GM12891 (cell line): Measurements from ENCODE around the gene MED17.

Experiments used
- POLR2A ChIP-seq: IDR thresholded peaks from 2 replicates; pipeline ENCODE4 v1.6.1; 2011; ENCODE audit warnings: low read depth, low read length, control low read depth
- POLR2AphosphoS5 ChIP-seq: IDR thresholded peaks from 2 replicates; pipeline ENCODE4 v1.6.1; 2011; ENCODE audit warnings: low read depth, low read length, control low read depth
- POU2F2 ChIP-seq: IDR thresholded peaks from 2 replicates; pipeline ENCODE4 v1.6.1; 2011; ENCODE audit warnings: low read depth, mild to moderate bottlenecking, control low read depth, low read length, moderate library complexity
- SPI1 ChIP-seq: IDR thresholded peaks from 2 replicates; pipeline ENCODE4 v1.6.1; 2011; ENCODE audit warnings: low read depth, low read length, control low read depth
- TAF1 ChIP-seq: IDR thresholded peaks from 2 replicates; pipeline ENCODE4 v1.6.1; 2011; ENCODE audit warnings: low read depth, low read length, control low read depth

DNA sequence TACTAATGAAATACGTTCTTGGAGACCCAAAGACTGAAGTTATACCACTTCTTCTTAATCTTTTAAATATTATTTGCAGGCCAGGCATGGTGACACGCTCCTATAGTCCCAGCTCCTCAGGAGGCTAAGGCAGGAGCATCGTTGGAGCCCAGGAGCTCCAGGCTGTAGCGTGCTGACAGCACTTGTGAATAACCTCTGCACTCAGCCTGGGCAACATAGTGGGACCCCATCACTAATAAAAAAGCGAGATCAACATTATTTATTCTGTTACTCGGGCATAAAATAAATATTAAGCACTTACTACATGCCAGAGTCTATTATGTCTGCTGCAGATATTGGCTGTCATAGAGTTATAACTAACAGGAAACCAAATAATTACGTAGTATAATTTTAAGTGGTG lies 720 bp upstream of the MED17 start:
- TF ChIP-seq POLR2A (no peak), TAF1 (no peak), SPI1 (no peak), POLR2AphosphoS5 (no peak), POU2F2 (no peak)
